Measurements from ENCODE around the gene ODAD4.

Gene ODAD4

GRCh38 chr17:41941168-41941567, 10.8 kb downstream of the ODAD4 start:
- no peak for DNase-seq (ENCODE audit: low read depth in 1 of 2, low spot score in 1 of 2)

DNA sequence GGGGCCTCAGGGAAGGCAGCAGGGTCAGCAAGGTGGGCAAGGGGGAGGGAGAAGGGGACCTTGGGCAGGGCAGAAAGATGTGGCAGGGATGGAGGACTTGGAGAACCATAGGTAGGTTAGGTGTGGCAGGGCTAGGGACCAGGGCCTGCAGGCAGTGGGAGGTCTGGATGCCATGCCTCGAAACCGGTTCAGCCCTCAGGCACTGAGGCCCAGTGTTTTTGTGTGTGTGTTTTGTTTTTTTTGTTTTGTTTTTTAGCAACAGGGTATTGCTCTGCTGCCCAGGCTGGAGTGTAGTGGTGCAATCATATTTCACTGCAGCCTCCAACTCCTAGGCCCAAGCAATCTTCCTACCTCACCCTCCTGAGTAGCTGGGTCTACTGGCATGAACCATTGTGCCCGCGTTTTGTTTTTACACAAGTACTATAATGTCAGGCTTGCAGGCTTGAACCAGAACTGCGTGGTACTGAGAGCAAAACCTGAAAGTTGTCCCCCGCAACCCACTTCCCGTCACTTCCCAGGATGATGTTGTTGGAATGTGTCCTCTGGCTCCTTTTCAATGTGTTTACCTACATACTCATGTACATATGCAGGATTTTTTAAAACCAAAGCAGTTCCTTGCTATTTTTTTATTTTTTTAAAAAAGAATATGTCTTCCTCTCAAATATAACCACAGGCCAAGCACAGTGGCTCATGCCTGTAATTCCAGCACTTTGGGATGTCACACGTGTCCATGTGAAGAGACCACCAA, 12.4 kb downstream of the ODAD4 start:
- DNase-seq (ENCODE audit: low read depth in 1 of 2, low spot score in 1 of 2), result no peak

DNA sequence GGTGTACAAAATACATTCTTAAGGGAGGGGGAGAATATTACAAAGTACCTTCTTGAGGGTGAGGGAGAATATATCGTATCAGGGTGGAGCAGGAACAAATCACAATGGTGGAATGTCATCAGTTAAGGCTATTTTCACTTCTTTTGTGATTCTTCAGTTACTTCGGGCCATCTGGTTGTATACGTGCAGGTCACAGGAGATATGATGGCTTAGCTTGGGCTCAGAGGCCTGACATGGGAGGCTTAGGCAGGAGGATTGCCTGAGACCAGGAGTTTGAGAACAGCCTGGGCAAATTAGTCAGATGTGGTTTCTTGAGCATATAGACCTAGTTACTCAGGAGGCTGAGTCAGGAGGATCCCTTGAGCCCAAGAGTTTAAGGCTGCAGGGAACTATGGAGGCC, 13.1 kb downstream of the ODAD4 start:
- no peak for DNase-seq (ENCODE audit: low read depth in 1 of 2, low spot score in 1 of 2)

GRCh38 chr17:41944943-41945342, 14.5 kb downstream of the ODAD4 start:
- DNase-seq (ENCODE audit: low read depth in 1 of 2, low spot score in 1 of 2), result no peak

- DNase-seq (ENCODE audit: low read depth in 1 of 2, low spot score in 1 of 2), result no peak
Observed at GRCh38 chr17:41948762-41949460, 18.5 kb downstream of the ODAD4 start.

GRCh38 chr17:41956522-41956921, 26.1 kb downstream of the ODAD4 start:
- DNase-seq (ENCODE audit: low read depth in 1 of 2, low spot score in 1 of 2), result no peak

GRCh38 chr17:41957031-41957868, 26.8 kb downstream of the ODAD4 start:
- no peak for DNase-seq (ENCODE audit: low read depth in 1 of 2, low spot score in 1 of 2)

DNA sequence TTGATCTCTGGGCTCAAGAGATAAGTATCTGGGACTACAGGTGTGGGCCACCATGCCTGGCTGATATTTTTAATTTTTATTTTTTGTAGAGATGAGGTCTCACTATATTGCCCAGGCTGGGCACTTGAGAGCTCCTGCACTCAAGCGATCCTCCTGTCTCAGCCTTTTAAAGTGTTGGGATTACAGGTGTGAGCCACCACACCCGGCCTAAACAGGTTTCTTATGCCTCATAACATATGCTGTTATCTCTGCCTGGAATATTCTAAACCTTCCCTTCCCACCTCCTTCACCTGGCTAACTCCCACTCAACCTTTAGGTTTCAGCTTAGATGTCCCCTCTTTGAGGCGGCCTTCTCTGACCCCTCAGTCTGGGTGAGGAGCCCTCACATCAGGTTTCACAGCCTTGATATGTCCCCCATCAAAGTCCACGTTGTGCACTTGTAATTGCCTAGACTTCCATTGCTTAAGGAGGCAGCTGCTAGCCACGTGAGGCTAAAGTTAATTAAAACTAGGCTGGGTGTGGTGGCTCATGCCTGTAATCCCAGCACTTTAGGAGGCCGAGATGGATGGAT, 27.5 kb downstream of the ODAD4 start:
- no peak for DNase-seq (ENCODE audit: low read depth in 1 of 2, low spot score in 1 of 2)

DNA sequence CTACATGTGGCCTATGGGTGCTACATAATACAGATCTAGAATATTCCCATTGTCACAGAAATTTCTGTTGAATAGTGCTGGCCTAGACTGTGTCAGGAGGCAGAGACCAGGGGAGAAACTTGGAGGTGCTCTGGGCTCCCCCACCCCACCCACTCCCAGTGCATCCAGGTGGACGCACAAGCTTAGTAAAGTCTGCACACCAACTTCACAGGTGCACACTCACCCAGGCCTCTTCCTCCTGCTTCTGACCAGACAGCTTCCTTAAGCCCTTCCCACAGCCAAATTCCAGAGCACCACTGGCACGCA, 28.6 kb downstream of the ODAD4 start:
- DNase-seq (ENCODE audit: low read depth in 1 of 2, low spot score in 1 of 2), result no peak

GRCh38 chr17:41959336-41960095, 29.1 kb downstream of the ODAD4 start:
- no peak for DNase-seq (ENCODE audit: low read depth in 1 of 2, low spot score in 1 of 2)

GRCh38 chr17:41962111-41962510, 31.7 kb downstream of the ODAD4 start:
- DNase-seq (ENCODE audit: low read depth in 1 of 2, low spot score in 1 of 2), result no peak

- DNase-seq (ENCODE audit: low read depth in 1 of 2, low spot score in 1 of 2), result peak; percentile 46 to 51
Observed at GRCh38 chr17:41962768-41963434, 32.5 kb downstream of the ODAD4 start.

GRCh38 chr17:41965694-41966462, 35.5 kb downstream of the ODAD4 start:
- peak; percentile 39 to 41 for DNase-seq (ENCODE audit: low read depth in 1 of 2, low spot score in 1 of 2)

DNA sequence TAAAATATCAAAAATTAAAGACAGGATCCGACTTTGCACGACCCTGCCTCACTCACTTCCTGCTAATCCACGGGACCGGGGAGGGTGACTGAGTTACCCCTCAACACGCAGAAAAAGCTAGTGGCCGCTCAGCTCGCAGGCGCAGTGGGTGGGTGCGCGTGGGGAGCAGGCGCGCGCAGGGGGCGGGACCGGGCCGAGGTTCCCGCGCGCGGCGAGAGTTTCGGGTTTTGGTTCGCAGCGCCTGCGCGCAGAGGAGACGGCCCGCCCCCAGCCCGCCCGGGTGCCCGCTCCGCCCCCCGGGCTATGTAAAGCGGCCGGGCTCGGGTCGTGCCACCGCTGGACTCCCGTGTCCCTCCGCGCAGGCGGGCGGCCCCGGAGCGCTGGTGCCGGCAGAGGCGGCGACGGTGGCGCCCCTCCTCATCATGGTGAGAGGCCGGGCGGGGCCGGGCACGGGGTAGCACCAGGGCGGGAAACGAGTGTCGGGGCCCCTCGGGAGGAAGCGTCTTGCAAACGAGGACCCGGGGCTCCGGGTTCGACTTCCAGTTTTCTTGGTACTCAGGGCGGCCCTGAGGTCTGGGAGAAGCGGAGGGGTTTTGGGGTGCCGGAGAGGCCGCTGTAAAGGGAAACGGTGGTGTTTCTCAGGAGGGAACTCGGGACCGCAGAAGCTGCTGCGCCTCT, 36.2 kb downstream of the ODAD4 start, which contains the start of gene CNP:
Gene CNP, plus strand, starts transcription at position 333 of the 678 bp plus-strand sequence. Its CDS starts 90 bp downstream, at position 423.
- peak; percentile 81 to 87 for DNase-seq (ENCODE audit: low read depth in 1 of 2, low spot score in 1 of 2)

DNA sequence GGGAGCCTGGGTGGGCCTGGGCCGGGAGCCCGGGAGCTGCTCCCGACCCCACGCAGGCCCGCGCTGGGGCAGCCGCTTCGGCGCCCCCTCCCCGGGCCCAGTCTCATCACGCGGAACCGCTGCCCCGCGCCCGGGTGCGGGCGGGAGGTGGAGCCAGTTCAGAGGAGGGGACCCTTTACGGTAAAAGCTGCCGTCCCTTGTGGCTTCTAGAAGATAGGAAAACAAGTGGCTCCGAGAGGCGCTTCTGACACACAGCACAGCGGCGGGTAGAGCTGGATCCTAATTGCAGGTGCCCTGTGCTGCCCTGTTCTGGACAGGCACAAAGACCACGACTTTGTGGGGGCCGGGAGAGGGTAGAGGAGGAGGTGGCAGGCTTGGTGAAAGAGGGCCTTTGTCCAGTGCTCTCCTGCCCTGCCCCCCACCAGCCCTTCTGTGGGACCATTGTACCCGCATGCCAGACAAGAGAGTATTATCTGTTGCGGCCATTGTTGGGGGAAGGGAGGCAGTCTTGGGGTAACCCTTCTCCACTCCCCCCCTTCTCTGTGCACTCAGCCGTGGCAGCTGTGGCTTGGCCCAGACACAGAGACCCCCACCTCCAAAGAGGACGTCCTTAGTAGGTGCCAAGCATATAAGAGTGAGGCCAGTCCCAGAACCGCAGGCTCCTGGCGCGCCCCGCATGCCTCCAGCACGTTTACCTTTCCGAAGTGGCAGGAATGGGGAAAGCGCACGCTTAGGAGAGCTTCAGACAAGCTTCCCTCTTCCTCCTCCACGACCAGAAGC, 36.9 kb downstream of the ODAD4 start:
- peak in 1 of 2 donors; percentile 17 for DNase-seq (ENCODE audit: low read depth in 1 of 2, low spot score in 1 of 2)

GRCh38 chr17:41967921-41968578, 37.6 kb downstream of the ODAD4 start:
- DNase-seq (ENCODE audit: low read depth in 1 of 2, low spot score in 1 of 2), result no peak

DNA sequence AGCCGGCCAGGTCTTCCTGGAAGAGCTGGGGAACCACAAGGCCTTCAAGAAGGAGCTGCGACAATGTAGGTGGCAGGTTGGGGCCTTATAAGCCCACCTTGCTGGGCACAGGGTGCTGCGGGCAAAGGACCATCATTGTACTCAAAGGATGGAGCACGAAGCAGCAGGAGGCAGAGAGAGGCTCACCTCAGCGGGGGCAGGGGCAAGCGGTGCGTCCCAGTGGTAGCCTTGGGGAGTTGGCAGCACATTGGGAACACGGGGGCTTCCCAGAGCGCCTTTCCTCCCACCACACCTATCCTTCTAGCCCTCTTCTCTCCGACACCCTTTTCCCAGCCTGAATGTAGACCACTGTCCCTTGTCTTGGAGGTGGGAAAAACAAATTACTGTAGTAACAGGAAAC, 38.3 kb downstream of the ODAD4 start:
- DNase-seq (ENCODE audit: low read depth in 1 of 2, low spot score in 1 of 2), result no peak

DNA sequence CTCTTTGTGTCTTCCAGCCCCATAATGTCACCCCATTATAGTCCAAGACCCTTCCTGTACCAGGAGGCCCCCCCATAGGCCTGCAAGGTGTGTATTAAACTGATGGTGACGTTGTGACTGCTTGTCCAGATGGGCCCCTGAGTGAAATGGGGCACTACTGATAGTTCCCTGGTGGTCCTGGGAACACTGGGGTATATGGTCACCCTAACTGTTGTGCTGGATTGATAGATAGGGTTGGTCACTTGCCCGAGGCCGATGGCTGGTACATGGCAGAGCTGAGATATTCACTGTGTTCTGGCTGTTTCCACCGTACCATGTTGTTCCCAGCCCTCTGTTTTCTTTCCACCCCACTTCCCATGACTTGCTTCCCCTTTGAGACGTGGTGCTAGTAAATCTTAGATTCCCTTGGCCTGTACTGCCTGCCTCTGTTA, 40.5 kb downstream of the ODAD4 start:
- no peak for DNase-seq (ENCODE audit: low read depth in 1 of 2, low spot score in 1 of 2)

All from activated T-helper 1 cell treated with anti-CD3 and anti-CD28 coated beads, Interleukin-2, amount 50 U/mL, for 16 hours (primary cell).